Rectal smooth muscle tissue (tissue), 1 donor: ENCODE data around the gene GALR3.

Experiments used
- H3K27ac ChIP-seq: one replicate; pipeline ENCODE4 v1.7.0; 2013; ENCODE audit warnings: low read depth, low read length, inconsistent platforms
- H3K27me3 ChIP-seq: one replicate; pipeline ENCODE4 v1.7.0; 2013; ENCODE audit warnings: low read length; ENCODE audit not compliant: control insufficient read depth, insufficient read depth
- H3K36me3 ChIP-seq: one replicate; pipeline ENCODE4 v1.7.0; 2013; ENCODE audit warnings: low read length; ENCODE audit not compliant: control insufficient read depth, insufficient read depth
- H3K4me1 ChIP-seq: one replicate; pipeline ENCODE4 v1.7.0; 2013; ENCODE audit warnings: low read length; ENCODE audit not compliant: control insufficient read depth, insufficient read depth
- H3K4me3 ChIP-seq: one replicate; pipeline ENCODE4 v1.7.0; 2013; ENCODE audit warnings: low read length
- H3K9ac ChIP-seq: one replicate; pipeline ENCODE4 v1.7.0; 2013; ENCODE audit warnings: low read length

GALR3 gene

GRCh38 chr22:37844904-37845329 lies 21.7 kb downstream of the GALR3 start:
- Histone ChIP-seq H3K27ac (peak overlapping the region; percentile 88), H3K4me3 (peak overlapping the region; percentile 87), H3K4me1 (peaks cover 9% of the 10 kb centered on the region), H3K27me3 (no peaks in the 10 kb centered on the region), H3K36me3 (peaks cover under 1% of the 10 kb centered on the region), H3K9ac (no peak overlapping the region)

GRCh38 chr22:37846433-37846832 lies 23.3 kb downstream of the GALR3 start:
- H3K4me3 ChIP-seq: no peak overlapping the region
- peaks cover 15% of the 10 kb centered on the region for H3K4me1 ChIP-seq
- H3K27me3 ChIP-seq: no peaks in the 10 kb centered on the region
- H3K9ac ChIP-seq: no peak overlapping the region
- H3K36me3 ChIP-seq: peaks cover 4% of the 10 kb centered on the region
- H3K27ac ChIP-seq: no peak overlapping the region

GRCh38 chr22:37848587-37849088 lies 25.5 kb downstream of the GALR3 start:
- Histone ChIP-seq H3K4me3 (peak overlapping the region; percentile 93), H3K27me3 (no peaks in the 10 kb centered on the region), H3K4me1 (peaks cover 8% of the 10 kb centered on the region), H3K36me3 (peaks cover 11% of the 10 kb centered on the region), H3K27ac (peak overlapping the region; percentile 90), H3K9ac (peak overlapping the region; percentile 24)

GRCh38 chr22:37849089-37849751 lies 26.0 kb downstream of the GALR3 start, which contains the start of gene EIF3L:
Gene EIF3L, plus strand, starts transcription at chr22:37849419. Its CDS starts 31 bp downstream, at chr22:37849450.
- peak within 1 kb of the TSS; percentile 84 for H3K9ac ChIP-seq
- H3K27me3 ChIP-seq: no peaks in the 10 kb centered on the region
- H3K4me3 ChIP-seq: peak within 1 kb of the TSS; percentile 93
- H3K27ac ChIP-seq: peak within 1 kb of the TSS; percentile 90
- peaks cover 12% of the 10 kb centered on the region for H3K4me1 ChIP-seq
- H3K36me3 ChIP-seq: peaks cover 13% of the 10 kb centered on the region

- Histone ChIP-seq H3K4me1 (peaks cover 24% of the 10 kb centered on the region), H3K4me3 (no peak overlapping the region), H3K27ac (no peak overlapping the region), H3K36me3 (peaks cover 28% of the 10 kb centered on the region), H3K9ac (no peak overlapping the region), H3K27me3 (no peaks in the 10 kb centered on the region)
Observed at GRCh38 chr22:37850801-37851200, 27.6 kb downstream of the GALR3 start.

- Histone ChIP-seq H3K4me1 (peaks cover 24% of the 10 kb centered on the region), H3K27me3 (no peaks in the 10 kb centered on the region), H3K4me3 (no peak overlapping the region), H3K36me3 (peaks cover 28% of the 10 kb centered on the region), H3K9ac (no peak overlapping the region), H3K27ac (no peak overlapping the region)
Observed at GRCh38 chr22:37852418-37852817, 29.2 kb downstream of the GALR3 start.

- Histone ChIP-seq H3K36me3 (peaks cover 36% of the 10 kb centered on the region), H3K27ac (peak overlapping the region; percentile 70), H3K4me1 (peaks cover 20% of the 10 kb centered on the region)
Observed at GRCh38 chr22:37854946-37855345, 31.8 kb downstream of the GALR3 start.

GRCh38 chr22:37855462-37855861 lies 32.3 kb downstream of the GALR3 start:
- H3K27me3 ChIP-seq: no peaks in the 10 kb centered on the region
- H3K9ac ChIP-seq: no peak overlapping the region
- H3K36me3 ChIP-seq: peaks cover 37% of the 10 kb centered on the region
- H3K4me3 ChIP-seq: no peak overlapping the region
- peak overlapping the region; percentile 11 for H3K27ac ChIP-seq
- H3K4me1 ChIP-seq: peaks cover 17% of the 10 kb centered on the region

More at GRCh38 chr22:37854946-37855345, 31.8 kb downstream of the GALR3 start:
- Histone ChIP-seq H3K9ac (no peak overlapping the region), H3K27me3 (no peaks in the 10 kb centered on the region), H3K4me3 (no peak overlapping the region)

- peaks cover 40% of the 10 kb centered on the region for H3K36me3 ChIP-seq
- H3K4me3 ChIP-seq: no peak overlapping the region
- H3K27ac ChIP-seq: no peak overlapping the region
- H3K4me1 ChIP-seq: peaks cover 11% of the 10 kb centered on the region
- no peak overlapping the region for H3K9ac ChIP-seq
- no peaks in the 10 kb centered on the region for H3K27me3 ChIP-seq
Observed at GRCh38 chr22:37860796-37861421, 37.7 kb downstream of the GALR3 start.

GRCh38 chr22:37862570-37863325 lies 39.6 kb downstream of the GALR3 start:
- Histone ChIP-seq H3K36me3 (peaks cover 45% of the 10 kb centered on the region), H3K27ac (peak overlapping the region; percentile 77), H3K4me1 (peaks cover 11% of the 10 kb centered on the region)

GRCh38 chr22:37865510-37865909 lies 42.3 kb downstream of the GALR3 start:
- Histone ChIP-seq H3K27me3 (no peaks in the 10 kb centered on the region), H3K9ac (no peak overlapping the region), H3K36me3 (peaks cover 50% of the 10 kb centered on the region), H3K27ac (no peak overlapping the region), H3K4me3 (no peak overlapping the region), H3K4me1 (peaks cover 11% of the 10 kb centered on the region)

More at GRCh38 chr22:37862570-37863325, 39.6 kb downstream of the GALR3 start:
- H3K9ac ChIP-seq: no peak overlapping the region
- peak overlapping the region; percentile 5 for H3K4me3 ChIP-seq
- no peaks in the 10 kb centered on the region for H3K27me3 ChIP-seq

GRCh38 chr22:37870273-37870672 lies 47.1 kb downstream of the GALR3 start:
- no peak overlapping the region for H3K27ac ChIP-seq
- H3K36me3 ChIP-seq: peaks cover 43% of the 10 kb centered on the region
- H3K4me1 ChIP-seq: no peaks in the 10 kb centered on the region
- no peaks in the 10 kb centered on the region for H3K27me3 ChIP-seq
- H3K9ac ChIP-seq: no peak overlapping the region
- no peak overlapping the region for H3K4me3 ChIP-seq
